Endothelial cell of umbilical vein (primary cell): Measurements from ENCODE around the gene DHX36. TPM values are rescaled to one million over a fixed set of nuclear protein-coding genes. Genes with fewer than 3 reads are reported as not detected.

Experiments used
- BruUV-seq: library from RNA; stranded (reverse); fragments of 400-500 nt; replicated peaks from 2 replicates; lab custom pipeline; 2021; lab: Mats Ljungman, UMichigan
- CTCF ChIA-PET: fragments of 300-600, 350-600 bp; sonication (Branson Sonifier 250); formaldehyde crosslinking; loops from one replicate; lab custom pipeline; 2021; ENCODE audit warnings: antibody characterized with exemption, inconsistent platforms; lab: Charles Lee
- POLR2A ChIA-PET: fragments of 300-600, 350-600 bp; sonication (Branson Sonifier 250); formaldehyde crosslinking; loops from one replicate; lab custom pipeline; 2021; ENCODE audit warnings: antibody characterized with exemption, inconsistent platforms; lab: Charles Lee
- DNase-seq: peaks from one replicate; pipeline ENCODE4 v3.0.0-alpha.2; 2011; ENCODE audit warnings: low read depth, low spot score
- FAIRE-seq: peaks from 2 replicates; lab custom pipeline; 2011; peaks lifted over from hg19 to GRCh38; lab: Jason Lieb, UNC
- H2AFZ ChIP-seq: 2 replicates; pipeline ENCODE4 v1.6.0; 2012; ENCODE audit warnings: low read depth, low read length, control low read depth, inconsistent platforms
- H3K27ac ChIP-seq: 2 replicates; pipeline ENCODE4 v1.5.1; 2011; ENCODE audit warnings: low read depth, mild to moderate bottlenecking, control low read depth, low read length, moderate library complexity; ENCODE audit not compliant: insufficient read depth
- H3K27me3 ChIP-seq, 2 experiments: 2 replicates each; pipeline versions ENCODE4 v1.6.0 to v1.6.1; 2011; ENCODE audit warnings: low read length in 2 of 2, mixed read lengths in 1 of 2; ENCODE audit not compliant: control insufficient read depth in 2 of 2, insufficient read depth in 2 of 2
- H3K36me3 ChIP-seq, 2 experiments: 2 replicates in 1 of 2; 3 replicates in 1 of 2; pipeline ENCODE4 v1.5.1; 2011; ENCODE audit warnings: low read length in 2 of 2, mild to moderate bottlenecking in 1 of 2, moderate library complexity in 1 of 2; ENCODE audit not compliant: control insufficient read depth in 2 of 2, insufficient read depth in 2 of 2; ENCODE audit errors: extremely low read depth in 1 of 2
- H3K4me1 ChIP-seq: 3 replicates; pipeline ENCODE4 v1.5.1; 2011; ENCODE audit warnings: mild to moderate bottlenecking, low read length; ENCODE audit not compliant: control insufficient read depth, insufficient read depth; ENCODE audit errors: extremely low read depth
- H3K4me2 ChIP-seq: 2 replicates; pipeline ENCODE4 v1.6.1; 2011; ENCODE audit warnings: low read length, control low read depth, mixed read lengths; ENCODE audit not compliant: insufficient read depth
- H3K4me3 ChIP-seq, 3 experiments: fragments of 200-600 bp in 1 of 3; sonication (generic), shearing (Covaris generic) in 1 of 3; replicated peaks in 1 of 3; 2 replicates each; pipeline ENCODE4 v1.5.1; 2011 to 2016; ENCODE audit warnings: control low read depth in 3 of 3, low read length in 3 of 3, mild to moderate bottlenecking in 2 of 3, inconsistent platforms in 1 of 3, low read depth in 1 of 3, moderate library complexity in 1 of 3; ENCODE audit not compliant: insufficient read depth in 1 of 3
- H3K79me2 ChIP-seq: 2 replicates; pipeline ENCODE4 v1.6.0; 2012; ENCODE audit warnings: low read length, inconsistent platforms; ENCODE audit not compliant: control insufficient read depth, insufficient read depth
- H3K9ac ChIP-seq: replicated peaks from 2 replicates; pipeline ENCODE3; 2011; ENCODE audit warnings: low read length, control low read depth; ENCODE audit not compliant: insufficient read depth; ENCODE audit errors: extremely low read depth
- H3K9me1 ChIP-seq: replicated peaks from 3 replicates; pipeline ENCODE4 v1.6.0; 2011; ENCODE audit warnings: mild to moderate bottlenecking, low read length; ENCODE audit not compliant: control insufficient read depth, insufficient read depth; ENCODE audit errors: extremely low read depth
- H3K9me3 ChIP-seq: replicated peaks from 2 replicates; pipeline ENCODE4 v1.5.1; 2012; ENCODE audit warnings: low read length, inconsistent platforms; ENCODE audit not compliant: control insufficient read depth, insufficient read depth
- H4K20me1 ChIP-seq: replicated peaks from 2 replicates; pipeline ENCODE3; 2011; ENCODE audit warnings: mild to moderate bottlenecking, low read length; ENCODE audit not compliant: control insufficient read depth, insufficient read depth; ENCODE audit errors: extremely low read depth
- FOS ChIP-seq: IDR thresholded peaks from 2 replicates; pipeline ENCODE4 v1.6.1; 2011; ENCODE audit warnings: mild to moderate bottlenecking, low read length, moderate library complexity, borderline replicate concordance; ENCODE audit not compliant: insufficient read depth
- JUN ChIP-seq: IDR thresholded peaks from 2 replicates; pipeline ENCODE4 v1.6.1; 2011; ENCODE audit warnings: borderline replicate concordance, low read depth; ENCODE audit not compliant: insufficient read length, insufficient read depth
- MYC ChIP-seq: IDR thresholded peaks from one replicate; pipeline ENCODE4 v1.6.1; 2011; ENCODE audit warnings: mild to moderate bottlenecking, low read depth, low read length
- POLR2AphosphoS5 ChIP-seq: IDR thresholded peaks from 2 replicates; pipeline ENCODE4 v1.6.1; 2012; ENCODE audit warnings: low read depth, mild to moderate bottlenecking, control low read depth, low read length, moderate library complexity; ENCODE audit not compliant: insufficient read depth
- dilution Hi-C: fragments of 300-500 bp; cut with MboI; formaldehyde crosslinking; loops from one replicate; pipeline ENCODE4 v1.15.0; 2019; ENCODE audit warnings: low sequenced_read_pairs; ENCODE audit not compliant: extremely low pct_ligation_motif_present
- intact Hi-C: fragments of 100-400 bp; cut with micrococcal nuclease; formaldehyde crosslinking; loops from one replicate; pipeline ENCODE4 v1.10.0; 2022
- polyA plus RNA-seq, 4 experiments: library from polyadenylated mRNA; depleted of rRNA in 3 of 4; stranded (reverse) in 3 of 4; unstranded in 1 of 4; fragments of >200 nt; gene quantifications; 2 replicates each; pipeline versions ENCODE4 v1.2.1 to v1.2.3, GENCODE V29; 2011 to 2012; ENCODE audit warnings: missing spikeins in 1 of 4
- total RNA-seq: library from RNA; stranded (reverse); gene quantifications from 2 replicates; pipeline ENCODE4 v1.2.3, GENCODE V29; 2021

The DHX36 gene
- total and polyA plus RNA-seq, 2 donors (not counting 3 experiments of a cell fraction or from before 2014, with no cell fraction given): 19.6 to 52.7 TPM

DNA sequence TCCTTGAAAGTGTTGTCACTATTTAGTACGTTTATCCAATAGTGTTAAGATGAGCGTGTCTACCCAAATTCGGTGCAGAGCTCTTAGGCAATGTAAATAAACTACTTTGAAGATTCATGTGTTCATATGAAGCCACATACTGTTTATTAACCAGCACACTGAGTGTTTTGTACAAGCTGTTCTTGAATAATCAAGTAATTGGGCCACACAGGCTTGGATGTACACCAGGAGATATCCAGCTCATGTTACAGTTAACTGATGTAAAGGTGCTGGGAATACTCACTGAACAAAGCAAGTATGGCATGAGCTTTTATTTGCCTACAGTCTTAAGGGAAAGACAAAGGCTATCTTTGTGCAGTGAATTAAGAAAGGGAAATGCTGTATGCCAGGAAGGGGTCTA, 632 bp upstream of the DHX36 start:
- Histone ChIP-seq H3K79me2 (peaks cover 43% of the 10 kb centered on the region), H3K9ac (no peak overlapping the region), H3K27me3 (peaks cover 2 to 3% of the 10 kb centered on the region in 2 experiments), H3K4me1 (peaks cover 14% of the 10 kb centered on the region), H2AFZ (peak overlapping the region; percentile 83), H4K20me1 (peaks cover 2% of the 10 kb centered on the region), H3K27ac (peak overlapping the region; percentile 87), H3K4me2 (peak overlapping the region; percentile 76), H3K4me3 (peak overlapping the region in 2 of 3 experiments; percentile 80 to 86), H3K36me3 (no peaks in the 10 kb centered on the region), H3K9me3 (no peaks in the 10 kb centered on the region), H3K9me1 (no peaks in the 10 kb centered on the region)
- no peak for TF ChIP-seq MYC
- intact Hi-C loops (loop anchor here (5.0 to 10.0 kb wide), 2 partner anchors 200 to 747 kb away; partner anchors contain the start of gene ARHGEF26), dilution Hi-C loops (no loop called here)
- DNase-seq (no peak), FAIRE-seq (no peak)
- POLR2A ChIA-PET: no interaction called here
- CTCF ChIA-PET: no interaction called here
- BruUV-seq: no TSS peak

DNA sequence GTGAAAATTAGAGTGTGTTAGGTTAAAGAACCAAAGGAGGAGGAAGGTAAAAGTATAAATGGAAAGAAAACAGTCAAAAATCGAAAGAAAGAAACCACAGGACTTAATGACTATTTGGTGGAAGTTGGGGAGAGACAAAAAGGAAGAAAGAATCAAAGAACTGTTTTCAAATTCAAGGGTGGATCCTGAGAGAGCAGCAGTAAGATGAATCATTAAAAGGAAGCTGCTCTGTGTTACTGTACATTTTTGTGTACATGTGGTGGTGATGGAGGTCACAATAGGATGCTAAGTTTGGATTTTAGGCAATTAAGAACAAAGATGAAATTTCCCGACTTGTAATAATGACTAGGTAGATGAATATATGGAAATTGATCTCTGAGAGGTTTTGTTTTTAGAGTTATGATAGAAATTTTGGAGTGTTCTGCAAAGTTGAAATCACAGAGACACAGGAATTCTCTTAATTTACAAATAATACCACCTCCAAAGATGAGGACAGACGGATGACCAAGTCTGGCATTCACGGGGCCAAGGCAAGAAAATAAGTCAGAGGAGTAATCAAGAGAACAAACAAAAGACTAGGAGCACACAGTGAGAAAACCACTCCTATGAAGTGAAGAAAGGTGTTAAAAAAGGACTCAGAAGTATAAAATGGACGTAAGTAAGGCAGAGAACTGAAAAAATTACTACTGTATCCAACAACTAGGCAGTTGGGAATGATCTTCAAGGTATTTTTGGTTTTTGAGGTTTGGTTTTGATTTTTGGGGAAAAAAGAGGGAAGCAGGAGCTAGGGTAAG, 7.1 kb downstream of the DHX36 start:
- H3K79me2 ChIP-seq: peaks cover 67% of the 10 kb centered on the region
- no peak overlapping the region for H3K4me3 ChIP-seq
- peak overlapping the region; percentile 29 for H3K4me2 ChIP-seq
- H3K9me3 ChIP-seq: no peaks in the 10 kb centered on the region
- ChIA-PET CTCF (interaction anchor here (1.1 kb wide), 1 partner anchor 1385 kb away, joined by 3 read pairs; no protein-coding TSS in a partner anchor), POLR2A (interaction anchor here (0.6 kb wide), 1 partner anchor 9 kb away, joined by 3 read pairs; no protein-coding TSS in a partner anchor)
- no peak overlapping the region for H3K9ac ChIP-seq
- H3K27me3 ChIP-seq: no peaks in the 10 kb centered on the region
- intact Hi-C loops: no loop called here
- H3K36me3 ChIP-seq: peaks cover 0 to 5% of the 10 kb centered on the region in 2 experiments
- H3K27ac ChIP-seq: no peak overlapping the region
- H4K20me1 ChIP-seq: peaks cover 2% of the 10 kb centered on the region
- FAIRE-seq: no peak
- no peak for DNase-seq
- BruUV-seq: no TSS peak
- dilution Hi-C loops: no loop called here
- no peak overlapping the region for H2AFZ ChIP-seq
- H3K9me1 ChIP-seq: no peaks in the 10 kb centered on the region
- H3K4me1 ChIP-seq: peaks cover 10% of the 10 kb centered on the region
- TF ChIP-seq FOS (peak; percentile 5), JUN (no peak), POLR2AphosphoS5 (no peak)
